ENCODE results near the gene PIM1.

Gene PIM1

DNA sequence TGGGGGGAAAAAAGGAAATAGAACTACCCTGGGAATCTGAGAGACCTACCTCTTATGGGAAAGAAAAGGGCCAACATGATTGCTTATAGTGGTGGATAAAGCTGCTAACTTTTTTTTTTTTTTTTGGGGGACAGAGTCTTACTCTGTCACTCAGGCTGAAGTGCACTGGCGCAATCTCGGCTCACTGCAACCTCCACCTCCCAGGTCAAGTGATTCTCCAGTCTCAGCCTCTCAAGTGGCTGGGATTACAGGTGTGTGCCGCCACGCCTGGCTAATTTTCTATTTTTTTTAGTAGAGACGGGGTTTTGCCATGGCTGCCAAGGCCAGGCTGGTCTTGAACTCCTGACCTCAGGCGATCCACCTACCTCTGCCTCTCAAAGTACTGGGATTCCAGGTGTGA, 48.1 kb downstream of the PIM1 start:
- H3K4me3 ChIP-seq (replicated peaks; ENCODE audit: low read depth, low read length), result no peak overlapping the region
- TF ChIP-seq, protein P1, sequence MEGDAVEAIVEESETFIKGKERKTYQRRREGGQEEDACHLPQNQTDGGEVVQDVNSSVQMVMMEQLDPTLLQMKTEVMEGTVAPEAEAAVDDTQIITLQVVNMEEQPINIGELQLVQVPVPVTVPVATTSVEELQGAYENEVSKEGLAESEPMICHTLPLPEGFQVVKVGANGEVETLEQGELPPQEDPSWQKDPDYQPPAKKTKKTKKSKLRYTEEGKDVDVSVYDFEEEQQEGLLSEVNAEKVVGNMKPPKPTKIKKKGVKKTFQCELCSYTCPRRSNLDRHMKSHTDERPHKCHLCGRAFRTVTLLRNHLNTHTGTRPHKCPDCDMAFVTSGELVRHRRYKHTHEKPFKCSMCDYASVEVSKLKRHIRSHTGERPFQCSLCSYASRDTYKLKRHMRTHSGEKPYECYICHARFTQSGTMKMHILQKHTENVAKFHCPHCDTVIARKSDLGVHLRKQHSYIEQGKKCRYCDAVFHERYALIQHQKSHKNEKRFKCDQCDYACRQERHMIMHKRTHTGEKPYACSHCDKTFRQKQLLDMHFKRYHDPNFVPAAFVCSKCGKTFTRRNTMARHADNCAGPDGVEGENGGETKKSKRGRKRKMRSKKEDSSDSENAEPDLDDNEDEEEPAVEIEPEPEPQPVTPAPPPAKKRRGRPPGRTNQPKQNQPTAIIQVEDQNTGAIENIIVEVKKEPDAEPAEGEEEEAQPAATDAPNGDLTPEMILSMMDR (IDR thresholded peaks at IDR 0.05; ENCODE audit: low read length, missing control alignments), result no peak
- DNase-seq (ENCODE audit: low read depth), result no peak

GRCh38 chr6:37218511-37218910, 48.6 kb downstream of the PIM1 start:
- DNase-seq (ENCODE audit: low read depth), result no peak
- TF ChIP-seq, protein P1 (IDR thresholded peaks at IDR 0.05; ENCODE audit: low read length, missing control alignments), result no peak
- no peak overlapping the region for H3K4me3 ChIP-seq (replicated peaks; ENCODE audit: low read depth, low read length)

GRCh38 chr6:37221585-37222124, 51.7 kb downstream of the PIM1 start:
- no peak for DNase-seq (ENCODE audit: low read depth)
- TF ChIP-seq, protein P1 (IDR thresholded peaks at IDR 0.05; ENCODE audit: low read length, missing control alignments), result no peak
- H3K4me3 ChIP-seq (replicated peaks; ENCODE audit: low read depth, low read length), result peak overlapping the region; percentile 63

DNA sequence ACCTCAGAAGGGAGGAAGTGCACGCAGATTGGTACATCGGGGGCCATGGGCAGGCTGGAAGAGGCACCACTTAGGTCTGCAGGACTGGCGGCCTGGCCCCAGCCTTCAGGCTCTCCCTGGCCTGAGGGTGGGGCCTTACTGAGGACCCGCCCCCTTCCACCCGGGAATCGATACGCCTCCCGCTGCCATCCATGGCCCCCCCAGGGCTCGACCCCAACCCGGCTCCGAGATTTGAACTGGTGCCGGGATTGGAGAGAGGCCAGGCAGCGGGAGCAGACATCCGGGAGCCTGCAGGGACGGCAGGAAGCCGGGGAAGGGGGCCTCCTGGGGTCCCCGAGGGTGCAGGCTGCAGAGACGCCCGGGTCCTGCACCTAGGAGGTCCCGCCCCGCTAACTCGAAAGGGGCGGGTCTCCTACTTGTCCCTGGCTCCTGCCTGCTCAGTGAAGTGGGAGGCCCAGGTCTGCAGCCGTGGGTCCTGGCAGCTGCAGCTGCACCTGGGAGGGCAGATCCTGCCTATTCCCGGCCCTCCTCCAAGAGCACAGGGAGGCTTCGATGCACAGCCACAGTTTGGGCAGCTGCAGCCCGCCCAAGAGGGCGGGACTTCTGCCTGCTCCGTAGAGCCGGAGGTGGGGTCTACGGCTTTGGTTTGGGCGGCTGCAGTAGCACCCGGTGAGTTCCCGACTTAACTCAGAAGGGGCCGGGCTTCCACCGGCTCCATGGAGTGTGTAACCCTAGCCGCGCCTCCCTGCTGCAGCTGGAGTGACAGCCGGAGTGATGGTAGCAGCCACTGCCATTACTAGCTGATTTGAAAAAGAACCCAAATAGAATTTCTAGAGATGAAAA, 52.4 kb downstream of the PIM1 start:
- TF ChIP-seq, protein P1 (IDR thresholded peaks at IDR 0.05; ENCODE audit: low read length, missing control alignments), result no peak
- peak overlapping the region; percentile 63 for H3K4me3 ChIP-seq (replicated peaks; ENCODE audit: low read depth, low read length)
- DNase-seq (ENCODE audit: low read depth), result peak; percentile 89

DNA sequence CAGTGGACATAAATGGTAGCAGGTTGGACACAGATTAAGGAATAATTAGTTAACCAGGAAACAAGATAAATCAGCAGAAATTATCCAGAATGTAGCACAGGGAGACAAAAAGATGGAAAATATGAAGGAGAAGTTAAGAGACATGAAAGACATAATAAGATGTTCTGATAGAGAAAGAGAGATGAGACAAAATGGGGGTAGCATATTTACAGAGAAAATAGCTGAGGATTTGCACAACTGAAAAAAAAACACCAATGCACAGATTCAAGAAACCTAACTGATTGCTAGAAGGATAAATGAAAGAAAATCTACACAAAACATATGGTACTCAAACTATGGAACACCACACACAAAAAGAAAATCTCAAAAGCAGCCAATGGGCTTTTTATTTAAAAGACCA, 53.0 kb downstream of the PIM1 start:
- peak overlapping the region; percentile 63 for H3K4me3 ChIP-seq (replicated peaks; ENCODE audit: low read depth, low read length)
- TF ChIP-seq, protein P1 (IDR thresholded peaks at IDR 0.05; ENCODE audit: low read length, missing control alignments), result no peak
- no peak for DNase-seq (ENCODE audit: low read depth)

All from fibroblast of pulmonary artery (primary cell).